GM21367 (cell line): ENCODE measurements around the gene SPEG.

ENCODE experiments used
- ATAC-seq: cut with Tn5 transposase; IDR thresholded peaks from one replicate; pipeline ENCODE4 v1.9.1; 2021; ENCODE audit not compliant: unreplicated experiment

SPEG gene

DNA sequence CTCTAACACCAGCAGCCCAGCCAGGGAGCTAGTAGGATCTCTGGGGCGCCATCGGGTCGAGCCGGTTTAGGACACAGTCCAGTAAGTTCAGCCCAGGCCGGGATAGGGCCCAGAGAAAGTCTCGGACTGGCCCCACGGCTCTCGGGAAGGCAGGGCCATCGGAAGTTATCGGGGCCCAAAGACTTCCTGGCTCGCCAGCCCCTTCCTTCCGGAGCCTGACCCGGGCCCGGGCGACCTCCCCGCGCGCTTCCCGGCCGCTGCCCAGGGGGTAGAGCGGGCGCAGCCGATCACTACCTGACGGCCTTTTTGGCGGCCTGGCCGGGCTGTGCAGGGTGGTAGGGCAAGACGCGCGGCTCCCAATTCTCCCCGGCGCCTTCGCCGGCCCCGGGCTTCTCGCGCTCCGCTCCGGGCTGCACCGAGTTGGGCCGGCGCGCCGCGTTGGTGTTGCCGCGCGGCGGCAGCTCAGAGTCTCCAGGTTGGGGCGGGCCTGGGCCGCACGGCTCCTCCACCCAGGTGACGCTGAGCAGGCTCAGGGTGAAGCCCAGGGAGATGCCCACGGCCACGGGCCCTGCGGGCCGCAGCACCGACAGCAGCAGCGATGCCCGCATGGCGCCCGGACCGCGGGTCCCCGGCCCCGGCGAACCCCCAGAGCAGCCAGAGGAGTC lies 108.4 kb downstream of the SPEG start:
- ATAC-seq: peak; percentile 34

GRCh38 chr2:219543596-219544358 lies 109.1 kb downstream of the SPEG start, which contains the start of the genes CHPF and TMEM198:
Gene CHPF, minus strand, starts transcription at chr2:219543809. Its CDS starts 271 bp downstream, at chr2:219543538.
Gene TMEM198, plus strand, starts transcription at chr2:219544028. Its CDS starts 700 bp downstream, at chr2:219544728.
- ATAC-seq: peak; percentile 68

DNA sequence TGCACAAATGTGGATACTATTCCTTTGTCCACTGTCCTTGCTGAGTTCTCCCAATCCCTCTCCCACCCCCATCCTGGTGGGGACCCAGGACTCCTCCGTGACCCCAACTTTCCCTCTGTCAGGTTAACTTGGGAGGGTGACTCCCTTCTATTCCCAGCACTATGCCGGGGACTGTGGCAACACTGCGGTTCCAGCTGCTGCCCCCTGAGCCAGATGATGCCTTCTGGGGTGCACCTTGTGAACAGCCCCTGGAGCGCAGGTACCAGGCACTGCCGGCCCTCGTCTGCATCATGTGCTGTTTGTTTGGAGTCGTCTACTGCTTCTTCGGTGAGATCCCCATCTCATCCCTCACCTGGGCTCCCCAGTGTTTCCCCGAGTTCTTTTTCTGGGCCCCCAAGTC lies 109.9 kb downstream of the SPEG start:
- no peak for ATAC-seq

DNA sequence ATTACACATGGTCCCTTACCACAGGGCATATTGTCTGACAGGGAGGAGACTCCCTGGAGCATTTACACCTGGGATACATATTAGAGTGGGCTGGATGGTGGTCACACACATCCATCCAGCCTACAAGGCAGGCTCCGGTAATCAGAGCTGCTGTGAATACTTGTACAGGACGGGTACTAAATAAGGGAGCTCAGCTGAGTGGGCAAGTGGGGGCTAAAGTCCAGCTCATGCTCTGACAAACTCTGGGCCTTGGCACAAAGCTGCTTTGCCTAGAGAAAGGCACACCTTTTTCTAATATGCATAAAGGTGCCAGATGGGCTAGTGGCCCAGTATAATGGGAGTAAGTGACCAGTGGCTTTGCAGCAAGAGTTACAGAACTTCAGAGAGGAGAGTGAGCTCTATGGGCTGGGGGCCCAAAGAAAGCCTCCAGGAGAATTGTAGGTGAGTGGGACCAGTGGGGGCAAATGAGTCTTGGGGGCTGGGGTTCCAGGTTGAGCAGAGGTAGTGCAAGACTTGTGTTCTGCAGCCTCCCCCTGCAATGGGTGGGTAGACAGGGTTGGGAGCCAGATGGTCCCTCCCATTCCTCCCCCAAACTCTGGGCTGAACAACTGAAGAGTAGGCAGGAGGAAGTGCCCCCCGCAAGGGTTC lies 110.8 kb downstream of the SPEG start:
- ATAC-seq: no peak

- ATAC-seq: no peak
Observed at GRCh38 chr2:219545943-219546352, 111.3 kb downstream of the SPEG start.

DNA sequence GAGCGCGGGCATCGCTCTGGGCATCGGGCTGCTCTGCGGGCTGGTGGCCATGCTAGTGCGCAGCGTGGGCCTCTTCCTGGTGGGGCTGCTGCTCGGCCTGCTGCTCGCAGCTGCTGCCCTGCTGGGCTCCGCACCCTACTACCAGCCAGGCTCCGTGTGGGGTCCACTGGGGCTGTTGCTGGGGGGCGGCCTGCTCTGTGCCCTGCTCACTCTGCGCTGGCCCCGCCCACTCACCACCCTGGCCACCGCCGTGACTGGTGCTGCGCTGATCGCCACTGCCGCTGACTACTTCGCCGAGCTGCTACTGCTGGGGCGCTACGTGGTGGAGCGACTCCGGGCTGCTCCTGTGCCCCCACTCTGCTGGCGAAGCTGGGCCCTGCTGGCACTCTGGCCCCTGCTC lies 113.0 kb downstream of the SPEG start:
- ATAC-seq: no peak
